ENCODE measurements around the gene PPM1F.
"Not testable (repeated sequence)": the region's sequence is repeated elsewhere in the genome, so short reads cannot be mapped to it uniquely, and the experiment has no call there.

The PPM1F gene

GRCh38 chr22:21898354-21898896 lies 54.2 kb downstream of the PPM1F start:
- no peak for DNase-seq (ENCODE audit: low read depth, low spot score)

- no peak for DNase-seq (ENCODE audit: low read depth, low spot score)
Observed at GRCh38 chr22:21896951-21897513, 55.6 kb downstream of the PPM1F start.

GRCh38 chr22:21896275-21896674 lies 56.4 kb downstream of the PPM1F start:
- DNase-seq (ENCODE audit: low read depth, low spot score): not testable (repeated sequence)

DNA sequence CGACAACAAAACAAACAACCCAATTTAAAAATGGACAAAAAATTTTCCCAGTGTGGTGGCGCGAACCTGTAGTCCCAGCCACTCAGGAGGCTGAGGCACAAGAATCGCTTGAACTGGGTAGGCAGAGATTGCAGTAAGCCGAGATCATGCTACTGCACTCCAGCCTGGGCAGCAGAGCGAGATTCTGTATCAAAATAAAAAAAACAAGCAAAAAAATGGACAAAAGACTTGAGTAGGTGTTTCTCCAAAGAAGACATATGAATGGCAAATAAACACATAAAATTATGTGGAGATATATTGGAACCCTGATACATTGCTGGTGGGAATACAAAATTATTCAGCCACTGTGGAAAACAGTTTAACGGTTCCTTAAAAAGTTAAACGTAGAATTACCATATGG lies 57.8 kb downstream of the PPM1F start:
- DNase-seq (ENCODE audit: low read depth, low spot score): no peak

- no peak for DNase-seq (ENCODE audit: low read depth, low spot score)
Observed at GRCh38 chr22:21889251-21889990, 63.2 kb downstream of the PPM1F start.

- no peak for DNase-seq (ENCODE audit: low read depth, low spot score)
Observed at GRCh38 chr22:21887841-21888240, 64.8 kb downstream of the PPM1F start.

DNA sequence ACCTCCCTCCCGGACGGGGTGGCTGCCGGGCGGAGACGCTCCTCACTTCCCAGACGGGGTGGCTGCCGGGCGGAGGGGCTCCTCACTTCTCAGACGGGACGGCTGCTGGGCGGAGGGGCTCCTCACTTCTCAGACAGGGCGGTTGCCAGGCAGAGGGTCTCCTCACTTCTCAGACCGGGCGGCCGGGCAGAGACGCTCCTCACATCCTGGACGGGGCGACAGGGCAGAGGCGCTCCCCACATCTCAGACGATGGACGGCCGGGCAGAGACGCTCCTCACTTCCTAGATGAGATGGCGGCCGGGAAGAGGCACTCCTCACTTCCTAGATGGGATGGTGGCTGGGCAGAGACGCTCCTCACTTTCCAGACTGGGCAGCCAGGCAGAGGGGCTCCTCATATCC lies 68.7 kb downstream of the PPM1F start:
- not testable (repeated sequence) for DNase-seq (ENCODE audit: low read depth, low spot score)

- not testable (repeated sequence) for DNase-seq (ENCODE audit: low read depth, low spot score)
Observed at GRCh38 chr22:21882754-21883333, 69.8 kb downstream of the PPM1F start.

DNA sequence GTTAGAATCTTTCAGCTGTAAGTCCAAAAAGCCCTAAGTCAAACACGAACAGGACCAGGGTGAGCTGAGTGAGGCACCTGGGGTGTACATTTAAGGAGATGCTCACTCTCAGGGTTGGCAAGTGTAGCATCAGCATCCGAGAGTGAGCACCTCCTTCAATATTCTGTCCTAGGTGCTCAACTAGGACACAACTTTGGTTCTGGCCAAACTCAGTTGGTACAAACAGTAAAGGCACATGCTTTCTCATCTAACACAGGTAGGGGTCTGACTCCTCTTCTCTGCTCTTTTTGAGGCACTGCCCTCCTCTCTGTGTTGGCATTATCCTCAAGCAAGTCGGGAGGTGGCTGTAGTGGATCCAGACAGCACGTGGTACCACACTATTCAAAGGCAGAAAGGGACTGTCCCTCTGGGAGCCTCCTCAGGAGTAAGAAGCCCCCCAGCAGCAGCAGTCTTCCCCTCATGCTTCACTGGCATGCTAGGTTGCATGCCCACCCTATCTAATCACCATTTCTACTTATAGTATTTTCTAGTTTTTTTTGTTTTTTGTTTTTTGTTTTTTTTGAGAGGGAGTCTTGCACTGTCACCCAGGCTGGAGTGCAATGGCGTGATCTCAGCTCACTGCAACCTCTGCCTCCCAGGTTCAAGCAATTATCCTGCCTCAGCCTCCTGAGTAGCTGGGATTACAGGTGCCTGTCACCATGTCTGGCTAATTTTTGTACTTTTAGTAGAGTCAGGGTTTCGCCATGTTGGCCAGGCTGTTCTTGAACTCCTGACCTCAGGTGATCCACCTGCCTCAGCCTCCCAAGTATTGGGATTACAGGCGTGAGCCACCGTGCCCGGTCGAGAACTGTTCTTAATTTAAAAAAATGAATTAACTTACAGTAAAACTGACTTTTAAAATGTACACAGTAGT lies 70.6 kb downstream of the PPM1F start:
- DNase-seq (ENCODE audit: low read depth, low spot score): no peak

DNA sequence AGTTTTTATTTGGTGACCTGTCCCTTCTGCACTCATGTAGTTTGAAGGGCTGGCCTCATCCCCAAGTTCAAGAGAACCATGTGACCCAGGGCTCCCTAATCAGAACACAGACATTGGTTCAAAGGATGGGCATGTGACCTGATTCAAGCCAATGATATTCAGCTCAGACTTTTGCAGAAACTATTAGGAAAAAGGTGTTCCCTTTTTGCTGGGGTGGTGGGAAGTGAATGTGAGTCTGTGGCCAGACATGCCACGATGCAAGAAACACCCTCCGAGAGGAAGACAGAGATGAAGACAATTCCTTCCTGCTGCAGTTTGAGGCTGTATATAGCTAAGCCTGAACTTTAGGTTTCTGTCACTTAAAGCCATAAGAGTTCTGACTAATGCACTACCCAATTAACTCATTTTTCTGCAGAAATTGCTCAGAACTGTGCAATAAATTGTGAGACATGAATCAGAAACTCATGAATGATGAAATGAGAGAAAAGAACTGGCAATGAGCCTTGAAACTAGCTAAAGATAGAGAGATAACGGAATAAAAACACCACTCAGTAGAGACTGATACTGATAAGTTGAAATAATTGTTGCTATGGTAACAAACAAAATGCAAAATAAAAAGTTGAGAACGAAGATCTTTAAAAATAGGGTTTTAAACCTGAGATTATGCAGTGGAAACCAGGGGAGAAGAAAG lies 76.0 kb downstream of the PPM1F start:
- no peak for DNase-seq (ENCODE audit: low read depth, low spot score)

GRCh38 chr22:21874953-21875352 lies 77.7 kb downstream of the PPM1F start:
- not testable (repeated sequence) for DNase-seq (ENCODE audit: low read depth, low spot score)

DNA sequence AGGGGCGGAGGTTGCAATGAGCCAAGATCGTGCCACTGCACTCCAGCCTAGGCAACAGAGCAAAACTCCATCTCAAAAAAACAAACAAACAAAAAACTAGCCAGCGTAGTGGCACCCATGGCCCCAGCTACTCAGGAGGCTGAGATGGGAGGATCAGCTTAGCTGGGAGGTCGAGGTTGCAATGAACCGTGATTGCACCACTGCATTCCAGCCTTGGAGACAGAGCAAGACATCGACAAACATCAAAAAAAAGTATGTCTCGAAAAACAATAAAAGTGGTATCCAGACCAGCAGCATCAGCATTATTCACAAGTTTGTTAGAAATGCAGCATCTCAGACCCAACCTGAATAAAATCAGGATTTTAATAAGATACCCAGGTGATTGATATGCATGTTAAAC lies 79.0 kb downstream of the PPM1F start:
- no peak for DNase-seq (ENCODE audit: low read depth, low spot score)

DNA sequence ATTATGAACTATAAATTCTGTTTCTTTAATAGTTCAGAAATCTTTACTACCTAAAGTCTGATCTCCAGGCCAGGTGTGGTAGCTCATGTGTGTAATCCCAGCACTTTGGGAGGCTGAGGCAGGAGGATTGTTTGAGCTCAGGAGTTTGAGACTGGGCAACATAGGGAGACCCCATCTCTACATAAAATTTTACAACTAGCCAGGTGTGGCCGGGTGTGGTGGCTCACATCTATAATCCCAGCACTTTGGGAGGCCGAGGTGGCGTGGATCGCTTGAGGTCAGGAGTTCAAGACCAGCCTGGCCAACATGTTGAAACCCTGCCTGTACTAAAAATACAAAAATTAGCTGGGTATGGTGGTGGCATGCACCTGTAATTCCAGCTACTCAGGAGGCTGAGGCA lies 79.9 kb downstream of the PPM1F start:
- DNase-seq (ENCODE audit: low read depth, low spot score): not testable (repeated sequence)

Data from brain pericyte (primary cell).